Ishikawa (cell line): ENCODE data around the gene RSRP1.
"Not testable (repeated sequence)": the region's sequence is repeated elsewhere in the genome, so short reads cannot be mapped to it uniquely, and the experiment has no call there.

Source experiments
- CEBPB ChIP-seq: IDR thresholded peaks from 2 replicates; pipeline ENCODE4 v1.6.1; 2012
- CREB1 ChIP-seq: IDR thresholded peaks from 2 replicates; pipeline ENCODE4 v1.6.1; 2012; ENCODE audit warnings: low read depth
- EGR1 ChIP-seq: IDR thresholded peaks from 2 replicates; pipeline ENCODE4 v1.6.1; 2012
- EP300 ChIP-seq: IDR thresholded peaks from 2 replicates; pipeline ENCODE4 v1.6.1; 2012; ENCODE audit warnings: borderline replicate concordance
- FOXM1 ChIP-seq: IDR thresholded peaks from 2 replicates; pipeline ENCODE4 v1.6.1; 2012; ENCODE audit warnings: low read depth, borderline replicate concordance
- MAX ChIP-seq: IDR thresholded peaks from 2 replicates; pipeline ENCODE4 v1.6.1; 2012
- NFIC ChIP-seq: IDR thresholded peaks from 2 replicates; pipeline ENCODE4 v1.6.1; 2012
- RAD21 ChIP-seq: IDR thresholded peaks from 2 replicates; pipeline ENCODE4 v1.6.1; 2012; ENCODE audit warnings: low read depth
- REST ChIP-seq: IDR thresholded peaks from 2 replicates; pipeline ENCODE4 v1.6.1; 2012; ENCODE audit warnings: low read depth, mild to moderate bottlenecking
- TAF1 ChIP-seq: IDR thresholded peaks from 2 replicates; pipeline ENCODE4 v1.6.1; 2012; ENCODE audit warnings: low read depth, mild to moderate bottlenecking
- TCF12 ChIP-seq: IDR thresholded peaks from 2 replicates; pipeline ENCODE4 v1.6.1; 2012; ENCODE audit warnings: low read depth
- TEAD4 ChIP-seq: IDR thresholded peaks from 2 replicates; pipeline ENCODE4 v1.6.1; 2012
- USF1 ChIP-seq: IDR thresholded peaks from 2 replicates; pipeline ENCODE4 v1.6.1; 2012
- YY1 ChIP-seq: IDR thresholded peaks from 2 replicates; pipeline ENCODE4 v1.6.1; 2012; ENCODE audit warnings: low read depth
- ZBTB7A ChIP-seq: IDR thresholded peaks from 2 replicates; pipeline ENCODE4 v1.6.1; 2012; ENCODE audit warnings: low read depth

RSRP1 gene

GRCh38 chr1:25247024-25247828 is at the start of gene RSRP1:
Gene RSRP1 (minus strand): TSS chr1:25247454. CDS start chr1:25246963, 491 bp downstream.
- no peak for TF ChIP-seq REST
- TF ChIP-seq TCF12 = no peak; the same call in 1 of the 2 replicates
- no peak; the same call in 1 of the 2 replicates for TF ChIP-seq ZBTB7A
- TF ChIP-seq CEBPB = peak; percentile 77; the same call in 1 of the 2 replicates
- TF ChIP-seq USF1 = no peak
- TF ChIP-seq TAF1 = peak; percentile 82
- 0 out of 2 replicates have a peak, but pooled peaks have one; percentile 15 for TF ChIP-seq TEAD4
- 0 out of 2 replicates have a peak, but pooled peaks have one; percentile 37 for TF ChIP-seq CREB1
- peak; percentile 54; the same call in 1 of the 2 replicates for TF ChIP-seq YY1
- no peak for TF ChIP-seq FOXM1
- 0 out of 2 replicates have a peak, but pooled peaks have one; percentile 21 for TF ChIP-seq EGR1
- peak; percentile 63 for TF ChIP-seq MAX
- no peak for TF ChIP-seq EP300
- no peak for TF ChIP-seq RAD21
- TF ChIP-seq NFIC = no peak

GRCh38 chr1:25290043-25290442 is 42.8 kb upstream of the RSRP1 start:
- peak; percentile 37 for TF ChIP-seq RAD21

GRCh38 chr1:25272238-25272637 is 25.0 kb upstream of the RSRP1 start, which contains the start of gene RHD:
Gene RHD (plus strand): TSS chr1:25272509. CDS start chr1:25272548, 39 bp downstream.
- not testable (repeated sequence) for TF ChIP-seq FOXM1, YY1, CREB1

- TF ChIP-seq EGR1 = peak; percentile 50
These were observed 20.3 kb upstream of the RSRP1 start for GRCh38 chr1:25267288-25268142.

- TF ChIP-seq RAD21 (no peak), EP300 (no peak), TAF1 (no peak), TCF12 (no peak), MAX (no peak), YY1 (no peak), EGR1 (no peak), ZBTB7A (no peak), USF1 (no peak), CEBPB (no peak)
These were observed 9.9 kb upstream of the RSRP1 start for GRCh38 chr1:25257196-25257595.

- no peak for TF ChIP-seq NFIC
- no peak for TF ChIP-seq CREB1
- no peak for TF ChIP-seq TCF12
- TF ChIP-seq USF1 = no peak
- no peak for TF ChIP-seq EGR1
- TF ChIP-seq CEBPB = no peak
- TF ChIP-seq TEAD4 = no peak
- no peak for TF ChIP-seq RAD21
- TF ChIP-seq MAX = no peak
- TF ChIP-seq FOXM1 = no peak
- TF ChIP-seq YY1 = no peak
These were observed 9.3 kb upstream of the RSRP1 start for GRCh38 chr1:25256578-25256965.
